Measurements from ENCODE around the gene CCL16. TPM values are rescaled to one million over a fixed set of nuclear protein-coding genes. Genes with fewer than 3 reads are reported as not detected.

CCL16 gene
- total and polyA plus RNA-seq, 2 donors from 2014 or later, result 0.79 TPM; not detected in 1

DNA sequence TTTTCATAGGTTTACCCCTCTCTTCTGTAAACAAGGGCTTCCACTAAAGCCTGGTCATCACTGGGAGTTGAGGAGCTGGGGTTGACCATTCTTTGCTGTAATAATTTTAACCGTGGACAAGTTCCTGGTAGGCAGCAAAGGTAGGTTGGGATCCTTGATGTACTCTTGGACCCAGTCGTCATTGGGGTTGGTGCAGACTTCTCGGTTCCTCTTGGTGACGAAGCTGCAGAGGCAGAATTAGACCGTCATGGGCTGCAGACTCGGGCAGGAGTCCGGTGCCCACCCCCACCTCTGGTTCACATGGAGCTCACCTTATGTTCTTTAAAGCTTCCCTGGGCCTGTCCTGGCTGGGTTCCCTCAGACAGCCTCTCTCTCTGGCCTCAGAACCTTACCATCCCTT is 3.8 kb downstream of the CCL16 start:
- Histone ChIP-seq H3K4me1 (ENCODE audit: control insufficient read depth in 2 of 3, insufficient read depth in 2 of 3, low read depth in 1 of 3, low read length in 3 of 3) (peaks cover 0 to 13% (median 12%) of the 10 kb centered on the region in 3 donors), H3K36me3 (ENCODE audit: control insufficient read depth in 2 of 3, insufficient read depth in 3 of 3, low read length in 3 of 3) (no peaks in the 10 kb centered on the region), H3K27me3 (ENCODE audit: control insufficient read depth, insufficient read depth, low read length) (no peaks in the 10 kb centered on the region), H3K9me3 (ENCODE audit: control insufficient read depth in 2 of 3, insufficient read depth in 1 of 3, low read length in 3 of 3) (no peaks in the 10 kb centered on the region), H3K27ac (ENCODE audit: low read depth in 2 of 2, low read length in 2 of 2) (no peak overlapping the region), H3K4me3 (ENCODE audit: low read length in 3 of 3) (no peak overlapping the region), H3K9ac (ENCODE audit: low read length in 3 of 3) (no peak overlapping the region)
- FAIRE-seq (no peak), DNase-seq (no peak)
- intact Hi-C loops (cut with DNase I), result no loop called here
- TF ChIP-seq, protein P1, sequence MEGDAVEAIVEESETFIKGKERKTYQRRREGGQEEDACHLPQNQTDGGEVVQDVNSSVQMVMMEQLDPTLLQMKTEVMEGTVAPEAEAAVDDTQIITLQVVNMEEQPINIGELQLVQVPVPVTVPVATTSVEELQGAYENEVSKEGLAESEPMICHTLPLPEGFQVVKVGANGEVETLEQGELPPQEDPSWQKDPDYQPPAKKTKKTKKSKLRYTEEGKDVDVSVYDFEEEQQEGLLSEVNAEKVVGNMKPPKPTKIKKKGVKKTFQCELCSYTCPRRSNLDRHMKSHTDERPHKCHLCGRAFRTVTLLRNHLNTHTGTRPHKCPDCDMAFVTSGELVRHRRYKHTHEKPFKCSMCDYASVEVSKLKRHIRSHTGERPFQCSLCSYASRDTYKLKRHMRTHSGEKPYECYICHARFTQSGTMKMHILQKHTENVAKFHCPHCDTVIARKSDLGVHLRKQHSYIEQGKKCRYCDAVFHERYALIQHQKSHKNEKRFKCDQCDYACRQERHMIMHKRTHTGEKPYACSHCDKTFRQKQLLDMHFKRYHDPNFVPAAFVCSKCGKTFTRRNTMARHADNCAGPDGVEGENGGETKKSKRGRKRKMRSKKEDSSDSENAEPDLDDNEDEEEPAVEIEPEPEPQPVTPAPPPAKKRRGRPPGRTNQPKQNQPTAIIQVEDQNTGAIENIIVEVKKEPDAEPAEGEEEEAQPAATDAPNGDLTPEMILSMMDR (IDR thresholded peaks at IDR 0.05; ENCODE audit: borderline replicate concordance, extremely low read depth, insufficient read depth), result no peak

DNA sequence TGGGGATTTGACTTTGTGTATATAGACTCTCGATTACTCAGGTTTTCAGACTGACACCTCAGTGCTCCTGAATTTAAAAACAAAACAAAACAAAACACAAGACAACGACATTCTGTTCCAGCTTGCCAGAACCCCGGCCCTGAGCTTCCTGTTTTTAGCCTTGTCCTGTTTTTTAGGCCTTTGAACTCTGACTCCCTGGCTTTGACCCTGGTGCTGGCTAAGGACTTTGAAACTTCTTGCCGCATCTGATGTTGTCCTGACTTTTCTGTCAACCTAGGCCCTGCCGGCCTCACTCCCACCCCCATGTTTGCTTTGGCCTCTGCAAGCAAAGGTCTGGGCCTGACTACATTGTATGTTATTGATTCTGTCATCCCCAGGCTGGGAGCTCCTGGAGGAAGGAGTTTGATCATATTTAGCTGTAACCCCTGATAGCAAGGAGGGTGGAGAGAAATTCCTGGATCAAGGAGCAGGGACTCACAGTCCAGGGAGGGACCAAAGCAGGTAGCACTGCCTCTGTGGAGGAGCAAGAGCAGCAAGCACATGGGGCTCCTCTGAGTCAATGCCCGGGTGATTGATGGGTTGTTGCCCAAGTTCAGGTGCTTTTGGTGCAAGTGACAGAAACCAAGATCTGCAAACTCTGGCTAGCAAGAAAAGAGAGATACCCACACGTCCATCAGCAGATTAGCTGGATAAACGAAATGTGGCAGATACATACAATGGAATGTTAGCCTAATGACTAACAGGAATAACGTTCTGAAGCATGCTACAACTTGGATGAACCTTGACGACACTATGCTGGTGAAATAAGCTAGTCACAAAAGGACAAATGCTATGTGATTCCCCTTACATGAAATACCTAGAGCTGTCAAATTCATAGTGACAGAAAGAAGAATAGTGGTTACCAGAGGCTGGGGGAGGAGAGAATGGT is 7.7 kb downstream of the CCL16 start:
- TF ChIP-seq, protein P1 (IDR thresholded peaks at IDR 0.05; ENCODE audit: borderline replicate concordance, extremely low read depth, insufficient read depth), result no peak
- FAIRE-seq, result no peak
- intact Hi-C loops (cut with DNase I), result no loop called here

DNA sequence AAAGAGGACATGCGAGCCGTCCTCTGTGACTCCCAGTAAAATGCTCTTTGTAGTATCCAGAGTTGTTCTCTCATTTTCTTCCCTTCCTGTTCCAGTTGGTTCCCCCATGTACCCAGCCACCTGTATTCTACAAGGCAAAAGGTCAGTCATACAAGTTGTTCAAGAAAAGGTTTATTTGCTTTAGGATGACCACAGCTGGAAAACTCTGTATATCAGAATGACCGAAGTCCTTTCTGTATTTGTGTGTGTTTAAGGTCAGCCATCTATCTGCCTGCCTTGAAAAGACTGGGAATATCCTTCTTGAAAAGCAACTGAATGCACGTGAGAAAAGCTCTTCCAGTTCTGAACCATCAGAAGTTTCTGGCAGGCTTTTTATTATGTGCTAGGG is 8.4 kb downstream of the CCL16 start:
- TF ChIP-seq, protein P1 (IDR thresholded peaks at IDR 0.05; ENCODE audit: borderline replicate concordance, extremely low read depth, insufficient read depth), result no peak
- peak overlapping the region in 1 of 2 donors; percentile 35 for H3K27ac ChIP-seq (ENCODE audit: low read depth in 2 of 2, low read length in 2 of 2)
- H3K9ac ChIP-seq (ENCODE audit: low read length in 3 of 3), result no peak overlapping the region

More for the DNA sequence above, 7.7 kb downstream of the CCL16 start:
- H3K36me3 ChIP-seq (ENCODE audit: control insufficient read depth in 2 of 3, insufficient read depth in 3 of 3, low read length in 3 of 3), result no peaks in the 10 kb centered on the region
- H3K9ac ChIP-seq (ENCODE audit: low read length in 3 of 3), result no peak overlapping the region
- no peaks in the 10 kb centered on the region for H3K9me3 ChIP-seq (ENCODE audit: control insufficient read depth in 2 of 3, insufficient read depth in 1 of 3, low read length in 3 of 3)
- H3K4me1 ChIP-seq (ENCODE audit: control insufficient read depth in 2 of 3, insufficient read depth in 2 of 3, low read depth in 1 of 3, low read length in 3 of 3), result peaks cover 0 to 14% (median 14%) of the 10 kb centered on the region in 3 donors
- peak overlapping the region in 1 of 2 donors; percentile 13 for H3K27ac ChIP-seq (ENCODE audit: low read depth in 2 of 2, low read length in 2 of 2)
- no peaks in the 10 kb centered on the region for H3K27me3 ChIP-seq (ENCODE audit: control insufficient read depth, insufficient read depth, low read length)
- H3K4me3 ChIP-seq (ENCODE audit: low read length in 3 of 3), result no peak overlapping the region
- peak in 2 of 5 donors; percentile 19 to 31 for DNase-seq

More for the DNA sequence above, 8.4 kb downstream of the CCL16 start:
- H3K4me3 ChIP-seq (ENCODE audit: low read length in 3 of 3), result no peak overlapping the region
- peaks cover 0 to 14% (median 14%) of the 10 kb centered on the region in 3 donors for H3K4me1 ChIP-seq (ENCODE audit: control insufficient read depth in 2 of 3, insufficient read depth in 2 of 3, low read depth in 1 of 3, low read length in 3 of 3)
- no peaks in the 10 kb centered on the region for H3K9me3 ChIP-seq (ENCODE audit: control insufficient read depth in 2 of 3, insufficient read depth in 1 of 3, low read length in 3 of 3)
- intact Hi-C loops (cut with DNase I), result no loop called here
- FAIRE-seq (no peak), DNase-seq (no peak)
- no peaks in the 10 kb centered on the region for H3K36me3 ChIP-seq (ENCODE audit: control insufficient read depth in 2 of 3, insufficient read depth in 3 of 3, low read length in 3 of 3)
- H3K27me3 ChIP-seq (ENCODE audit: control insufficient read depth, insufficient read depth, low read length), result no peaks in the 10 kb centered on the region
